ENCODE measurements around the gene DNAJC4.

DNAJC4 gene

DNA sequence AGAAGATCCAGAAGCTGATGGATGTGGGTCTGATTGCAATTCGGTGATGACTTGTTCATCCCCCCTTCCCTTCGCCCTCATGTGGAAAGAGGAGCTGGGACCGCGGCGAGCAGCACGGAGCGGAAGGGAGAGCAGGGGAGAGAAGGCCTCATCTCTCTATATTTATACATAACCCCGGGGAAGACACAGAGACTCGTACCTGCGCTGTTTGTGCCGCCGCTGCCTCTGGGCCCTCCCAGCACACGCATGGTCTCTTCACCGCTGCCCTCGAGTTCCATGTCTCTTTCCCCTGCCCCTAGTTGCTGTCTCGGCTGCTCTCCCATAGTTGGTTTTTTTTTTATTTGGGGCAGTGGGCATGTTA is 26.3 kb upstream of the DNAJC4 start:
- TF ChIP-seq ZFX (IDR thresholded peaks at IDR 0.05) = no peak
- TF ChIP-seq, protein P1, sequence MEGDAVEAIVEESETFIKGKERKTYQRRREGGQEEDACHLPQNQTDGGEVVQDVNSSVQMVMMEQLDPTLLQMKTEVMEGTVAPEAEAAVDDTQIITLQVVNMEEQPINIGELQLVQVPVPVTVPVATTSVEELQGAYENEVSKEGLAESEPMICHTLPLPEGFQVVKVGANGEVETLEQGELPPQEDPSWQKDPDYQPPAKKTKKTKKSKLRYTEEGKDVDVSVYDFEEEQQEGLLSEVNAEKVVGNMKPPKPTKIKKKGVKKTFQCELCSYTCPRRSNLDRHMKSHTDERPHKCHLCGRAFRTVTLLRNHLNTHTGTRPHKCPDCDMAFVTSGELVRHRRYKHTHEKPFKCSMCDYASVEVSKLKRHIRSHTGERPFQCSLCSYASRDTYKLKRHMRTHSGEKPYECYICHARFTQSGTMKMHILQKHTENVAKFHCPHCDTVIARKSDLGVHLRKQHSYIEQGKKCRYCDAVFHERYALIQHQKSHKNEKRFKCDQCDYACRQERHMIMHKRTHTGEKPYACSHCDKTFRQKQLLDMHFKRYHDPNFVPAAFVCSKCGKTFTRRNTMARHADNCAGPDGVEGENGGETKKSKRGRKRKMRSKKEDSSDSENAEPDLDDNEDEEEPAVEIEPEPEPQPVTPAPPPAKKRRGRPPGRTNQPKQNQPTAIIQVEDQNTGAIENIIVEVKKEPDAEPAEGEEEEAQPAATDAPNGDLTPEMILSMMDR (conservative IDR thresholded peaks at IDR 0.05) = no peak
- no peak overlapping the region for H3K27ac ChIP-seq

DNA sequence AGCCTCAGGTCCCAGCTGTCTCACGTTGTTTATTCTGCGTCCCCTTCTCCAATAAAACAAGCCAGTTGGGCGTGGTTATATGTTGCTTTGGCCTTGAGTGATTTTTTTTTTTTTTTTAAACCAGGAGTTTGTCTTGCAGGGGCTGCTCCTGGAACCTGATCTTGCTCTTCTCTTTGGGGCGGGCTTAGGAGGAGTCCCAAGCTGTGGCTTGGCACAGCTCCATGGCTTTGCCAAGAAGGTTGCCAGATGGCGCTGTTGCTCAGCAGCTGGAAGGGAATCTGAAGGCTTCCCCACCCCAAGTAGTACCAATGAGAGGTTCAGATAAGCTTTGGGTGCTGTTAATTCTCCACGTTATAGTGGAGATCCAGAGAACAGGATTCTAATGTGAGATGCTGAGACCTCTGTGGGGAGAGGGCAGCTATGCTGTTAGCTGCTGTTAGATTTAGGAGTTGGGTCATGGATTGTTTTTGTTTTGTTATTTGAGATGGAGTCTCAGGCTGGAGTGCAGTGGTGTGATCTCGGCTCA is 25.8 kb upstream of the DNAJC4 start:
- H3K27ac ChIP-seq = no peak overlapping the region
- TF ChIP-seq, protein P1 (conservative IDR thresholded peaks at IDR 0.05) = no peak; the same call in 1 of the 2 replicates
- TF ChIP-seq ZFX (IDR thresholded peaks at IDR 0.05) = no peak

DNA sequence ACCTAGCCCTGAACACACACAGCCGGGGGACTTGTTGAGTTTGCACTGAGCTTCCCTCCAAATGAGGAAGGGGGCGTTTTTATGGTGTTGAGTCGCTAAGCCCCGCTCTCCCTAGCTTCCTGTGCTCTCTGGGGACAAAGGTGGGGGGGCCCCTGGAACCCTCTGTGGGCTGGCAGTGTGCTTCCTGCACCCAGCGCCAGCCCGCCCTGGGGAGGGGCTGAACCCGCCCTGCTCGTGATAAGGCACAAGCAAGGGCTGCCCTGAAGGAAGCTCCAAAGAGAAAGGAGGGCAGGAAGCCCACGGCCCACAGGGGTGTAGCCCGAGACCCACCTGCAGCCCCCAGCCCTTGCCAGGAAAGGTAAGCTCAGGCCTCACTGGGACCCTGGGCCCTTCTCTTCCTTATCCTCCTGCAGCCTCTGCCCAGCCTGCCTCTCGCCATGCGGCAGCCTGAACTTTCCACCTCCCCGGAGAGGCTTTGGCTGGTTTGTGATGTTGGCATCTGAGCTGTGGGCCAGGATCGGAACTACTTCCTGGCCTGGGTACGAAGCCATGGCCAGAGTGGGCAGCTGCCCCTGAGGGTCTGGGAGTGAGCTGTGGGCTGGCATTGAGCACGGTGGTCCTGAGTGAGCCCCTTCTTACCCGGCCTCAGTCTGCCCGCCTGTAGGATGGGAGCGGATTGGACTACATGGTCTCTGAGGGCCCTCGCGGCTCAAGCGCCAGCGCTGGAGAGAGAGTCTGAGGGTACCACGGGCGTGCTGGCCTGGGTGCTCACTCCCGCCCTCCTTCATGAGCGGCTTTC is 23.7 kb upstream of the DNAJC4 start, which contains the start of gene FERMT3:
Gene FERMT3, plus strand, starts transcription at position 265 of the 799 bp plus-strand sequence. CDS start 644 bp downstream, outside the sequence.
- no peak within 1 kb of the TSS for H3K27ac ChIP-seq
- no peak for TF ChIP-seq ZFX (IDR thresholded peaks at IDR 0.05)
- TF ChIP-seq, protein P1 (conservative IDR thresholded peaks at IDR 0.05) = no peak

DNA sequence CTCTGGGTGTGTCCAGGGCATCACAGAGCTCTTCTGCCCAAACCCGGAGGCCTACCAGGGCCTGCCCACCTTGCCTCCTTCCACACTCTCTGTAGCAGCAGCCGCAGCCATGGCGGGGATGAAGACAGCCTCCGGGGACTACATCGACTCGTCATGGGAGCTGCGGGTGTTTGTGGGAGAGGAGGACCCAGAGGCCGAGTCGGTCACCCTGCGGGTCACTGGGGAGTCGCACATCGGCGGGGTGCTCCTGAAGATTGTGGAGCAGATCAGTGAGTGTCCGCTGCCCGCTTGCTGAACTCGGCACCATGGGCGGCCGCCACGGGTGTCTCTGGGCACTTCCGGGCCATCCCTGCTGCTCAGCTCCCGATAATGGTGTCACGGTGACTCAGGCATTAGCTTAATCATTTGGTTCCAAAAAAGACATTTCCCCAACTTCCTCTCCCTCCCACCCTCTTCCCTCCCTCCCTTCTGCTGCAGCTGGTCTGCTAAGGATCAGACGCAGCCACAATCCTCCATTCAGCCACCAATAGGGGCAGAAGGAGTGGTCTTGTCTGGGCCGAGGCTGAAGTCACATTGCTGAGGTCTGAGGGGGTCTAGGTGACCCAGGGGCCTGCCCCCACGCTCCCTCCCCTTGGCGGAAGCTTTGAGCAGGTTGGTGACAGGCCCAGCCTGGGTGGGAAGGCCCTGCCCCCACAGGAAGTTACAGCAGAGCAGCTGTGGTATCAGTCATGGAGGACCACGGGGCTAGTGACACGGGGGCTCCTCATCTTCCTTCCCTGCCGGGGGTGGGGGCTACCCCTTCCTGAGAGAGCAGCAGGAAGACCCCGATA is 22.9 kb upstream of the DNAJC4 start:
- TF ChIP-seq, protein P1 (conservative IDR thresholded peaks at IDR 0.05) = no peak
- no peak for TF ChIP-seq ZFX (IDR thresholded peaks at IDR 0.05)
- H3K27ac ChIP-seq = no peak overlapping the region

DNA sequence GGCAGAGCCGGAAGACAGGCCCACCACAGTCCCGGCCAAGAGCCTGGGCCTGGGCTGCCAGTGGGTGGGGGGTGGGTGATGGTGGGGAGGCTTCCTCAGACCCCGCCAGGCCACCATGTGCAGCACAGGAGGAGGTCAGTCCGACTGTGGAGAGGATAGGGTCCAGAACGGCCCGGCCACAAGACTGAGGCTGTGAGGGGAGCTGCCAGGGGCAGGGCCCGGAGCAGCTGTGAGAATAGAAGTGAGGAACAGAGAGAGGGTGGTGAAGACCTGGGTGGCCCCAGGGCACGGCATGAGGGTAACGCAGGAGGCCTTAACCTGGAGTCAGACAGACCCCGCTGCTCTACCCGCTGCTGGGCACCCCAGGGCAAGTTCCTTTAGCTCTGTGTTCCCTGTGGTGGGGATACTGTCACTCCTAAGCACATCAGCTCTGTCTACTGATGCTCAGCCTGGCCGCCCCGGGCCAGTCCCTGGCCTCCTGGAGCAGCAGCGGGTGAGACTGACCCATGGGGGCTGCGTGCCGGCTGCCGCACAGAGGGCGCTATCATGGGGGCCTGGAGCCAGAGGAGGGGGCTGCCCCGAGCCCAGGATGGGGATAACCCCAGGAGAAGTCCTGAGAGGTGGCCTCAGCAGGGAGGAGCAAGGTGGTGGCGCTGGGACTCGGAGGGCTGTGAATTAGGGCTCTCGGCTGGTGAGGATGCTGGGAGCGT is 22.1 kb upstream of the DNAJC4 start:
- TF ChIP-seq, protein P1 (conservative IDR thresholded peaks at IDR 0.05) = no peak
- TF ChIP-seq ZFX (IDR thresholded peaks at IDR 0.05) = no peak
- no peak overlapping the region for H3K27ac ChIP-seq

DNA sequence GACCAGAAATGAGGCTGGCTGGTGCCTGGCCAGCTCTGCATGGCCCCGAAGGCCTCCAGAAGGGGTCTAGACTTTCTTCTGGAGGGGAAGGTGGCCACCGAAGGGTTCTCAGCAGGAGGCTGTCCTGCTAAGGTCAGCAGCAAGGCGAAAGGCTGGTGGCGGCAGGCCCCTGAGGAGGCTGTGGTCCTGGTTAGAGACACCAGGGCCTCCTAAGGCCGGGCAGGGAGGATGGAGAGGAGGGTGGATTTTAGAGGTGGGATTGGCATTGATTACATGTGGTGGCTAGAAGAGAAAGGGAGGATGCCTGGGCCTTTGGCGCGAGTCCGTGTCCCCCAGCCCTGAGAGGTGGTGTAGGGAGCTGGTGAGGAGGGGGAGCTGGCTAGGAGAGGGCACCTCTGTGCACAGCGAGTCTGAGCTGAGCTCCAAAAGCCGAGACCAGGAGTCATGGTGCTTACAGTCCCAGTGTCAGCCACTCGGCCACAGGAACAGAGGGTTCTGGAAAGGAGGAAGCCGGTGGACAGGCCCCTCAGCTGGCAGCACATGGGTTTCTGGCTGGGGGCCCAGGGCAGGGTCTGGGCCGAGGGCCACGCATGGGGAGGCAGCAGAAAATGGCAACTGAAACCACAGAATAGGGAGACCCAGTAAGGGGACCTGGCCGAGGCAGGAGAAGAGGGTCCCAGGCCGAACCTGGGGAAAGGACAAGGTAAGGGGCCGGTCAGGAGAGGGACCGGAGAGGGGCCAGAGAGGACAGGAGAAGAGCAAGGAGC is 21.4 kb upstream of the DNAJC4 start:
- TF ChIP-seq ZFX (IDR thresholded peaks at IDR 0.05) = no peak
- TF ChIP-seq, protein P1 (conservative IDR thresholded peaks at IDR 0.05) = no peak
- no peak overlapping the region for H3K27ac ChIP-seq
